GM12801 (cell line): ENCODE data around the gene DISP3.

Experiments used
- TF ChIP-seq, protein P1 (sequence below): IDR thresholded peaks from one replicate; pipeline ENCODE4 v1.5.1; 2011; ENCODE audit warnings: control low read depth; ENCODE audit not compliant: insufficient read length; ENCODE audit errors: extremely low read depth

DISP3 gene

GRCh38 chr1:11569551-11569950, 90.6 kb downstream of the DISP3 start:
- TF ChIP-seq, protein P1, sequence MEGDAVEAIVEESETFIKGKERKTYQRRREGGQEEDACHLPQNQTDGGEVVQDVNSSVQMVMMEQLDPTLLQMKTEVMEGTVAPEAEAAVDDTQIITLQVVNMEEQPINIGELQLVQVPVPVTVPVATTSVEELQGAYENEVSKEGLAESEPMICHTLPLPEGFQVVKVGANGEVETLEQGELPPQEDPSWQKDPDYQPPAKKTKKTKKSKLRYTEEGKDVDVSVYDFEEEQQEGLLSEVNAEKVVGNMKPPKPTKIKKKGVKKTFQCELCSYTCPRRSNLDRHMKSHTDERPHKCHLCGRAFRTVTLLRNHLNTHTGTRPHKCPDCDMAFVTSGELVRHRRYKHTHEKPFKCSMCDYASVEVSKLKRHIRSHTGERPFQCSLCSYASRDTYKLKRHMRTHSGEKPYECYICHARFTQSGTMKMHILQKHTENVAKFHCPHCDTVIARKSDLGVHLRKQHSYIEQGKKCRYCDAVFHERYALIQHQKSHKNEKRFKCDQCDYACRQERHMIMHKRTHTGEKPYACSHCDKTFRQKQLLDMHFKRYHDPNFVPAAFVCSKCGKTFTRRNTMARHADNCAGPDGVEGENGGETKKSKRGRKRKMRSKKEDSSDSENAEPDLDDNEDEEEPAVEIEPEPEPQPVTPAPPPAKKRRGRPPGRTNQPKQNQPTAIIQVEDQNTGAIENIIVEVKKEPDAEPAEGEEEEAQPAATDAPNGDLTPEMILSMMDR, result no peak

DNA sequence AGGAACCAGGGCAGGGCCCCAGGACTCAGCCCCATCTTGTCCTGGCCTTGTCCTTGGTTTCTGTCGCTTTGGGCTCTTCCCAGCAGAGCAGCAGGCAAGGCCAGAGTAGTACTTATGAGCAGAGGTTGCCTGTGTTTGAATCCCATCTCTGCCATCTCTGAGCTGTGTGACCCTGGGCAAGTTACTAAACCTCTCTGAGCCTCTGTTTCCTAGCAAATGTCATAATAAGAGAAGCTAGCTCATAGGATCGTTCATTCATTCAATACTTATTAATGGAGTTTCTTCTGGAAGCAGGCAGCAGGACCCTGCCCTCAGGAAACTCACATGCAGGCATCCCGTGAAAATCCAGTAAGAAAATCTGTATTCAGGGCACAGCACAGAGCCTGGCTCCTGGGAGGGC, 91.0 kb downstream of the DISP3 start:
- TF ChIP-seq, protein P1, result no peak

GRCh38 chr1:11570821-11571380, 91.9 kb downstream of the DISP3 start:
- TF ChIP-seq, protein P1, result no peak

DNA sequence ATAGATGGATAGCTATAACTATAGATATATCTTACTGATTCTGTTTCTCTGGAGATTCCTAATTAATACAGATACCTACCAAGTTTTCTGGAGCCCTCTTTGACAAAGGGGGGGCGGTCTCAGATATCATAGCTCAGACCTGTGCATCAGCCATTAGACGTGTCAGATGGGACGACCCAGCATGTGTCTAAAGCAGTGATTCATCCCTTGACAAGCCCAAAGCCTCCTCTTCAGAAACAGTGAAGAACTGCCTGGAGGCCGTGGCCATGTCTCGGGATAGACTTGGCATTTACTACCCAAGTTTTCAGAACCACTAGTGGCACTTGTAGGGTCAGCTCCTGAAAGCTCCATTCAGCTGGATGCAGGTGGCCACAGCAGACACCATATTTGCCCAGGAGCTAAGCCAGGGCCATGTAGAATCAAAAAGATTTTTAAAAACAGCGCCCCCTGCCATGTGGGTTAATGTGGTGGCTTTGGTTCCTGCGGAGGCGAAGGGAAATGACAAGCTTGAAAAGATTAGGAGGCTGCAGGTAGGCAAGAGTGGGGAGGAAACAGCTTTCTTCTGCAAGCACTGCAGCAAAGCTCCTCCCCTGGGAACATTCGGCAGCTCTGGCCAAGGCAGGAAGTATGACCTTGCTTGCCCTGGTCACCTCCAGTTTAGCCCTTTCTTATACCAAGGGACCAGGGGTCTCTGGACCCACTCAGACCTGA, 93.1 kb downstream of the DISP3 start:
- TF ChIP-seq, protein P1, result no peak

DNA sequence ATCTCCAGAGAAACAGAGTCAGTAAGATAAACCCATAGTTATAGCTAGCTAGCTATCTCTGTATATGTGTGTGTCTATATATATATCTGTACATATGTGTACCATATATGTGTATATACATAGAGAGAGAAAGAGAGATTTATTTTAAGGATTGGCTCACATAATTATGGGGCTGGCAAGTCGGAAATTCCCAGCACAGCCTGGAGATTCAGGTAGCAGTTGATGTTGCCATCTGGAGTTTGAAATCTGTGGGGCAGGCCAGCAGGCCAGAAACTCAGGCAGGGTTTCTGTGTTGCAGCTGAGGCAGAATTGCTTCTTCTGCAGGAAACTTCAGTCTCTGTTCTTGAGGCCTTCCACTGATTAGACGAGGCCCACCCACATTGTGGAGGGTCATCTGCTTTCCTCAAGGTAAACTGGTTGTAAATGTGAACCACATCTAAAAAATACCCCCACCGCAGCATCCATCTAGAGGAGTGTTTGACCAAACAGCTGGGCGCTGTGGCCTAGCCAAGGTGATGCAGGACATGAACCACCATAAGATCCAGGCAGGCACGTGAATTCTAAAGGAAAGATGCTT, 94.2 kb downstream of the DISP3 start:
- TF ChIP-seq, protein P1, result no peak

- TF ChIP-seq, protein P1, result no peak
Observed at GRCh38 chr1:11575553-11575952, 96.6 kb downstream of the DISP3 start.

GRCh38 chr1:11576109-11576875, 97.3 kb downstream of the DISP3 start:
- TF ChIP-seq, protein P1, result no peak
